C4-2B (cell line): ENCODE measurements around the gene CENPP.

Experiments
- H3K27ac ChIP-seq: fragments of 450-650 bp; 2 replicates; pipeline ENCODE4 v1.5.1; 2017
- ZFX ChIP-seq: fragments of 450-650 bp; IDR thresholded peaks from 2 replicates; pipeline ENCODE4 v1.6.1; 2017
- TF ChIP-seq, protein P1 (sequence below): fragments of 450-650 bp; conservative IDR thresholded peaks from 2 replicates; pipeline ENCODE4 v1.5.1; 2017; ENCODE audit warnings: mild to moderate bottlenecking

CENPP gene

DNA sequence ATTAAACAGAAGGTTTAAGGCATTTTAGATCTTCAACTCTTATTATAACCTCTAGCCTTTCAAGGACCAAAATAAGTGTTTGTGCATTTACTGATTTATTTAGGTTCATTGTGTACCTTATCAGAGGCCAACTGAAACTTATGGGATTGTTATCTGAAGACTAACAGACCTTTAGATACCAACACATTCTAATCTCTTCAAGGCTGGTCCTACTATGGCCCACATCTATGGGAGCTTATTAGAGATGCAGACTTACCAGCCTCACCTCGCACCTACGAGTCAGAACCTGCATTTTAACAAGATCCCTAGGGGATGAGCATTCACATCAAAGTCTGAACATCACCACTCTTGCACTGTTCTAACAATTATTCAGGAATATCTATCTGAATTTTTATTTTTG is 34.2 kb upstream of the CENPP start:
- TF ChIP-seq ZFX = no peak
- TF ChIP-seq, protein P1, sequence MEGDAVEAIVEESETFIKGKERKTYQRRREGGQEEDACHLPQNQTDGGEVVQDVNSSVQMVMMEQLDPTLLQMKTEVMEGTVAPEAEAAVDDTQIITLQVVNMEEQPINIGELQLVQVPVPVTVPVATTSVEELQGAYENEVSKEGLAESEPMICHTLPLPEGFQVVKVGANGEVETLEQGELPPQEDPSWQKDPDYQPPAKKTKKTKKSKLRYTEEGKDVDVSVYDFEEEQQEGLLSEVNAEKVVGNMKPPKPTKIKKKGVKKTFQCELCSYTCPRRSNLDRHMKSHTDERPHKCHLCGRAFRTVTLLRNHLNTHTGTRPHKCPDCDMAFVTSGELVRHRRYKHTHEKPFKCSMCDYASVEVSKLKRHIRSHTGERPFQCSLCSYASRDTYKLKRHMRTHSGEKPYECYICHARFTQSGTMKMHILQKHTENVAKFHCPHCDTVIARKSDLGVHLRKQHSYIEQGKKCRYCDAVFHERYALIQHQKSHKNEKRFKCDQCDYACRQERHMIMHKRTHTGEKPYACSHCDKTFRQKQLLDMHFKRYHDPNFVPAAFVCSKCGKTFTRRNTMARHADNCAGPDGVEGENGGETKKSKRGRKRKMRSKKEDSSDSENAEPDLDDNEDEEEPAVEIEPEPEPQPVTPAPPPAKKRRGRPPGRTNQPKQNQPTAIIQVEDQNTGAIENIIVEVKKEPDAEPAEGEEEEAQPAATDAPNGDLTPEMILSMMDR = no peak
- 0 out of 2 replicates have a peak overlapping the region, but pooled peaks have one; percentile 55 for H3K27ac ChIP-seq

DNA sequence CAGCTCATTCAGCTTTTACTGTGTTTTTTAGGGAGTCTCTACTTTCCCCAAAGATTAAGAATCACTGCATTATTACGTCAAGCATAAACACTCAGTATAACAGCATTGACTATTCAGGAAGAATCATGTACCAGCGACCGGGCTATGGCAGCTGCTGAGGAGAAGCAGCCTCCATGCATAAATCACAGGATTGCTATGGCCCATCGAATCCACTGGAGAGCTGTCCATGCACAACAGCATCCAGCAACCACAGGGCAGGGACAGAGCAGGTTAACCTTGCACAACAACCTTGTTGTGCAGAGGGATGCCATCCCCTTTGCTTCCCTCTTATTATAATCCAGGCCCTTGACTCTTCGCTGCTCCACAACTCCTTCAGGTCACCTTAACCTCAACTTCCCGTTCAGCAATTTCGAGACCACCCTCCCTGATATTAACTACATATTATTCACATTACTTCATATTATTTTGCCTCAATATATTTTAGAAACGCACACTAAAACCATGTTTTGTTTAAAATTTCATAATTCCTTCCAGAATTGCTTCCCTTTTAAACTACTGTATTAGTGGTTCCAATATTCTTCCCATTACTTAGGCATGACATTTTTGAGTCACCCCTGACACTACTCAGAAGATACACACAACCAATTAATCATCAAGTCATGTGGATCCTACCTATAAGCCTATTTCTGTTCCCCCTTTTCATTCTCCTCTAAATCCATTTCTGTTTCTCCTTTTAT is 33.2 kb upstream of the CENPP start:
- peak overlapping the region; percentile 55 for H3K27ac ChIP-seq
- no peak for TF ChIP-seq ZFX
- TF ChIP-seq, protein P1 = no peak

DNA sequence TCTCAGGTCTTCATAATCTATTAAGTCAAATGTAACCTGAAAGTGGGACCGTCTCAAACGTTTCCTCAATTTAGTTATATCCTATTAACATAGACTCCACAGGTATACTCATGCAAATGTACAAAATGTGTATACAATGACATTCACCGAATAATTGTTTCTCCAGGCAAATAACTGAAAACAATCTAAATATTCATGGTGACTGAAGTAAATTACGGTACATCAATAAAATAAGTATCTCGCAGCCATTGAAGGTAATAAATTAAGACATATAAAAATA is 32.7 kb upstream of the CENPP start:
- TF ChIP-seq ZFX = no peak
- TF ChIP-seq, protein P1 = no peak
- H3K27ac ChIP-seq = peak overlapping the region; percentile 82

DNA sequence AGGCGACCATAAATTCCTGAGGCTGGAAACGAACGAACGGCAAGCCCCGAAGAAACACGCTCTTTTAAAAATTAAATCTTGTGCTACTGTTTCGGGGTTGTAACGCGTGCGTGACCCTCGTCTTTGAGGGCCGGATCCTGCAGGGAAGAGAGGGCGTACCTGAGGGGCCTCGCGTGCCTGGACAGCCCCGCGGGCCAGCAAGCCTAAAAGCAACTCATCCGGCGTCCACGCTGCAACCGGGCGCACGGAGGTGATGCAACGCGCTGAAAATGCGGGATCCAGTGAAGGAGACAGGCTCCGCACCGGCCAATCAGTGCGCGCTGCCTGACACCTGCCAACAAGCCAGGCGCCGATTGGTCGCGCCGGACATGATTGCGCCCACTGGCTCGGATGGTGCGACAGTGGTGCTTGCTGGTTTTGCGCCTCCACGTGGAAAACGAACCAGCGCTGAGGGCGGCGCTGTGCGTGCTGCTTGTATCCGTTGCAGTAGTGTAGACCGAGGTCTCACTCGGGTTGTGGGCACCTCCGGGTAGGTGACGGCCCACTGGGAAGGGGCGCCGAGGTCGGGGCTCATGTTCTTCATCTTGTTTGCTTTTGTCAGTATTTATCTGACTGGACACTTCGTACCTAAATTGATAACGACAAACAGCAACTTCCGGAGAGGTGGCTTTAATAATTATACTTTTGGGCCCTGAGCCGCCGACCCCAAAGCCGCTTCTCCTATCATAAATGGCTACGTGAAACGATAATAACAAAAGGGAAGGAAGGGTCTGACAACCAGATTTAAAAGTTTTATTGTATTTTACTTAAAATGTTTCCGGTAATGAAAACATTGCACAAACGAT is 32.1 kb upstream of the CENPP start, which contains the start of gene IARS1:
IARS1 (minus strand) TSS at position 246 of the 845 bp plus-strand sequence. CDS start 4,278 bp downstream, outside the sequence.
- H3K27ac ChIP-seq = peak within 1 kb of the TSS; percentile 82
- TF ChIP-seq ZFX = peak; percentile 36; the same call in 1 of the 2 replicates
- TF ChIP-seq, protein P1 = peak; percentile 54

DNA sequence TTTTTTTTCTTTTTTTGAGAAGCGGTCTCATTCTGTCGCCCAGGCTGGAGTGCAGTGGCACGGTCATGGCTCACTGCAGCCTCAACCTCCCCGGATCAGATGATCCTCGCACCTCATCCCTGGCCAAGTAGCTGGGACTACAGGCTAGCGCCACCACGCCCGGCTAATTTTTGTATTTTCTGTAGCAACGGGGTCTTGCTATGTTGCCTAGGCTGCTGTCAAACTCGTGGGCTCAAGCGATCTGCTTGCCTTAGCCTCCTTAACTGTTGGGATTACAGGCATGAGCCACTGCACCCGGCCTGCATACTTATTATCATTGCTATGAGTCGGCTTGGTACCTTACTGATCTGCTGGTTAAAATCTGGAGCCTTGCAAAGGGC is 31.5 kb upstream of the CENPP start:
- H3K27ac ChIP-seq = peak overlapping the region; percentile 82
- peak; percentile 31; the same call in 1 of the 2 replicates for TF ChIP-seq ZFX
- TF ChIP-seq, protein P1 = no peak

DNA sequence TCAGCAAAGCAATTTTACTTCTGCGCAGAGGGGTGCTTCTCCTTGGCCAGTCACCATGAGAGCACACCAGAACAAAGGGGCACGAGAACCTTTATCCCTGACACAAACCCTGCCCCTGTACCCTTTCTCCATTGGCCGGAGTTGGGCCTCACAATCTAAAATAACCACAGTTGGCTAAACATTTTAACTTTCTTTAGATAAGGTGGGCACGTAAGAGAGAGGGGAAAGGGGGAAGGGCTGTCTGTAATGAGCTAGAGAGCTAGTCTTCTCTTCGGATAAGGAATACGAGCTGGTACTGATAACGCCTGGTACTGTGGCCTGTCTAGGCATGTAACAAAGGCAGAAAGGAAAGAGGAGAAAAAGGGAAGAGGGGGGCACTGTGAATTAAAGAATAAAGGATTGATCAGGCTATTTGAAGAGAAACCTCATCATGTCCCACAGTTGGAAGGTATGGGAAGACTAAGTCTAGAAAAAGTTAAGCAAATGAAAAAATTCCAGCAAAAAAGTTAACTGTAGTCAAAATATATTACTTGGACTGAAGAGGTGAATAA is 30.4 kb upstream of the CENPP start:
- no peak for TF ChIP-seq ZFX
- TF ChIP-seq, protein P1 = no peak
- H3K27ac ChIP-seq = no peak overlapping the region

DNA sequence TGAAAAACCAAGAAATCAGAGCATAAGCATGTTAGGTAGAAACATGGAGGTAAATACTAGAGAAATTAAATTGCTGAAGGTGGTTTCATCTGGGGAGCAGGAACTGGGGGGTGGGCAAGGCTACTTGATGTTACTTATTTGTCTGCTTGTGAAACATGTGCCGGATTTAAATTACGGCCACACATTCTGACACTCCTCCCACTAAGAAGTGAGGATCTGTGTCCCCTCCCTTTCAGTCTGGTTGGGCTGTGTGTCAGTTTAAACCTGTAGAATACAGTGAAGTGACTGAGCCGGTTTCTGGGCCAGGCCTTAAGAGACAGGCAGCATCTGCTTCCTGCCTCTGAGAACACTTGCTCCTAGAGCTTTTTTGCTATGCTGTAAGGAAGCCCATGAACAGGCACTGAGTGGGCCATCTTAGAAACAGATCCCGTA is 29.9 kb upstream of the CENPP start:
- TF ChIP-seq, protein P1 = no peak
- no peak for TF ChIP-seq ZFX
- H3K27ac ChIP-seq = no peak overlapping the region
